HEK293T (cell line): ENCODE results near the gene MRAP.

Experiments
- CTCF ChIA-PET: fragments of 350-600 bp; formaldehyde crosslinking; extraction: SDS; loops from one replicate; lab custom pipeline; 2021; ENCODE audit warnings: antibody characterized with exemption, inconsistent platforms; lab: Yijun Ruan, JAX
- POLR2A ChIA-PET: fragments of 350-600 bp; formaldehyde crosslinking; extraction: SDS; loops from one replicate; lab custom pipeline; 2020; ENCODE audit warnings: antibody characterized with exemption, inconsistent platforms; lab: Yijun Ruan, JAX
- DNase-seq: peaks from one replicate; pipeline ENCODE4 v3.0.0; 2012; ENCODE audit warnings: mixed read lengths; ENCODE audit errors: extremely low spot score
- ARNT ChIP-seq: fragments of 450-650 bp; IDR thresholded peaks from 2 replicates; pipeline ENCODE4 v1.6.1; 2017; ENCODE audit warnings: mild to moderate bottlenecking
- BHLHE40 ChIP-seq: fragments of 450-650 bp; IDR thresholded peaks from 2 replicates; pipeline ENCODE4 v1.6.1; 2016; ENCODE audit warnings: mild to moderate bottlenecking, moderate library complexity, borderline replicate concordance
- CTBP1 ChIP-seq: fragments of 450-650 bp; IDR thresholded peaks from 2 replicates; pipeline ENCODE4 v1.6.1; 2016; ENCODE audit warnings: borderline replicate concordance
- ELF4 ChIP-seq: fragments of 450-650 bp; IDR thresholded peaks from 2 replicates; pipeline ENCODE4 v1.6.1; 2017; ENCODE audit warnings: antibody characterized with exemption
- FOXA1 ChIP-seq: fragments of 450-650 bp; IDR thresholded peaks from 2 replicates; pipeline ENCODE4 v1.6.1; 2016; ENCODE audit warnings: mild to moderate bottlenecking
- FOXK2 ChIP-seq: fragments of 450-650 bp; IDR thresholded peaks from 2 replicates; pipeline ENCODE4 v1.6.1; 2016; ENCODE audit warnings: mild to moderate bottlenecking
- FOXM1 ChIP-seq: fragments of 450-650 bp; IDR thresholded peaks from 2 replicates; pipeline ENCODE4 v1.6.1; 2017; ENCODE audit warnings: mild to moderate bottlenecking, borderline replicate concordance
- HDGF ChIP-seq: fragments of 450-650 bp; IDR thresholded peaks from 2 replicates; pipeline ENCODE4 v1.6.1; 2017; ENCODE audit warnings: antibody characterized with exemption, borderline replicate concordance
- L3MBTL2 ChIP-seq: fragments of 450-650 bp; conservative IDR thresholded peaks from 2 replicates; pipeline ENCODE4 v1.6.1; 2016; ENCODE audit warnings: mild to moderate bottlenecking
- LEF1 ChIP-seq: fragments of 450-650 bp; IDR thresholded peaks from 2 replicates; pipeline ENCODE4 v1.6.1; 2017; ENCODE audit warnings: mild to moderate bottlenecking, borderline replicate concordance
- NFRKB ChIP-seq: fragments of 450-650 bp; IDR thresholded peaks from 2 replicates; pipeline ENCODE4 v1.6.1; 2016; ENCODE audit warnings: mild to moderate bottlenecking, moderate library complexity
- PKNOX1 ChIP-seq: fragments of 450-650 bp; IDR thresholded peaks from 2 replicates; pipeline ENCODE4 v1.6.1; 2016
- SP1 ChIP-seq: fragments of 450-650 bp; IDR thresholded peaks from 2 replicates; pipeline ENCODE4 v1.6.1; 2017
- SUZ12 ChIP-seq: fragments of 450-650 bp; IDR thresholded peaks from 2 replicates; pipeline ENCODE4 v1.6.1; 2016; ENCODE audit warnings: mild to moderate bottlenecking
- TARDBP ChIP-seq: fragments of 450-650 bp; IDR thresholded peaks from 2 replicates; pipeline ENCODE4 v1.6.1; 2016
- ZNF384 ChIP-seq: fragments of 450-650 bp; IDR thresholded peaks from 2 replicates; pipeline ENCODE4 v1.6.1; 2016

Gene MRAP

GRCh38 chr21:32329776-32330175, 31.1 kb downstream of the MRAP start:
- DNase-seq, result no peak
- POLR2A ChIA-PET, result no interaction called here
- CTCF ChIA-PET, result no interaction called here
- TF ChIP-seq LEF1 (no peak), SP1 (no peak), FOXM1 (no peak), SUZ12 (no peak), NFRKB (no peak), ARNT (no peak), HDGF (no peak), TARDBP (no peak), FOXA1 (no peak), L3MBTL2 (no peak), FOXK2 (no peak), CTBP1 (no peak), ELF4 (no peak), PKNOX1 (no peak)

- POLR2A ChIA-PET, result no interaction called here
- DNase-seq, result no peak
- TF ChIP-seq BHLHE40 (no peak), SUZ12 (no peak), ARNT (no peak), CTBP1 (no peak), LEF1 (no peak), PKNOX1 (no peak), FOXK2 (no peak), HDGF (no peak), ELF4 (no peak), SP1 (no peak), TARDBP (no peak), FOXA1 (no peak), FOXM1 (no peak), NFRKB (no peak), L3MBTL2 (no peak)
- CTCF ChIA-PET, result no interaction called here
Measured at GRCh38 chr21:32330784-32331311, 32.2 kb downstream of the MRAP start.

- TF ChIP-seq SP1, result no peak
- no peak for TF ChIP-seq NFRKB
- TF ChIP-seq ZNF384, result no peak
- TF ChIP-seq HDGF, result no peak
- no peak for TF ChIP-seq L3MBTL2
- TF ChIP-seq ARNT, result no peak
- TF ChIP-seq FOXK2, result no peak
- TF ChIP-seq SUZ12, result no peak
- no peak for TF ChIP-seq ELF4
- TF ChIP-seq FOXA1, result no peak
- TF ChIP-seq FOXM1, result no peak
- TF ChIP-seq TARDBP, result no peak
- TF ChIP-seq BHLHE40, result no peak
- no peak for TF ChIP-seq PKNOX1
- no peak for TF ChIP-seq CTBP1
- DNase-seq, result no peak
- CTCF ChIA-PET, result no interaction called here
- POLR2A ChIA-PET, result no interaction called here
Measured at GRCh38 chr21:32331444-32332305, 33.0 kb downstream of the MRAP start.

- POLR2A ChIA-PET, result no interaction called here
- CTCF ChIA-PET, result no interaction called here
- TF ChIP-seq PKNOX1 (no peak), SUZ12 (no peak), FOXA1 (no peak), HDGF (no peak), ZNF384 (no peak), BHLHE40 (no peak), L3MBTL2 (no peak), LEF1 (no peak), FOXK2 (no peak), FOXM1 (no peak)
- no peak for DNase-seq
Measured at GRCh38 chr21:32332463-32332951, 33.9 kb downstream of the MRAP start.

GRCh38 chr21:32333953-32334673, 35.5 kb downstream of the MRAP start:
- CTCF ChIA-PET, result no interaction called here
- no peak for TF ChIP-seq BHLHE40
- TF ChIP-seq FOXM1, result no peak
- no peak for TF ChIP-seq FOXA1
- TF ChIP-seq TARDBP, result no peak
- no peak for TF ChIP-seq SP1
- TF ChIP-seq FOXK2, result no peak
- TF ChIP-seq CTBP1, result no peak
- no peak for TF ChIP-seq LEF1
- TF ChIP-seq L3MBTL2, result no peak
- no peak for TF ChIP-seq ARNT
- no peak for TF ChIP-seq PKNOX1
- TF ChIP-seq HDGF, result no peak
- TF ChIP-seq SUZ12, result no peak
- TF ChIP-seq NFRKB, result no peak
- TF ChIP-seq ELF4, result no peak
- TF ChIP-seq ZNF384, result no peak
- DNase-seq, result no peak
- POLR2A ChIA-PET, result no interaction called here
